Progenitor cell of endocrine pancreas (in vitro differentiated cells): Measurements from ENCODE around the gene NEK9. TPM values are rescaled to one million over a fixed set of nuclear protein-coding genes. Genes with fewer than 3 reads are reported as not detected.

Experiments used
- DNase-seq: peaks from one replicate; pipeline ENCODE4 v3.0.0; 2021; ENCODE audit warnings: low spot score; ENCODE audit not compliant: unreplicated experiment
- H3K27ac Mint-ChIP-seq: 2 replicates; pipeline ENCODE4 v1.8.0; 2021; ENCODE audit warnings: mild to moderate bottlenecking, moderate library complexity, mixed read lengths
- H3K27me3 Mint-ChIP-seq: 2 replicates; pipeline ENCODE4 v1.8.0; 2021; ENCODE audit warnings: mixed read lengths
- H3K36me3 Mint-ChIP-seq: 2 replicates; pipeline ENCODE4 v1.8.0; 2022; ENCODE audit warnings: mixed read lengths; ENCODE audit not compliant: insufficient read depth
- H3K4me1 Mint-ChIP-seq: 2 replicates; pipeline ENCODE4 v1.8.0; 2021; ENCODE audit warnings: low read depth, mixed read lengths
- H3K4me3 Mint-ChIP-seq: 2 replicates; pipeline ENCODE4 v1.8.0; 2021; ENCODE audit warnings: low read depth, mild to moderate bottlenecking, moderate library complexity, mixed read lengths
- H3K9me3 Mint-ChIP-seq: 2 replicates; pipeline ENCODE4 v1.8.0; 2021; ENCODE audit warnings: low read depth, mixed read lengths
- total RNA-seq: library from RNA; stranded (reverse); gene quantifications from 2 replicates; pipeline ENCODE4 v1.2.1, GENCODE V29; 2021
- TF ChIP-seq, protein P1 (sequence below): fragments of 200-600 bp; sonication (generic); IDR thresholded peaks from one replicate; pipeline ENCODE4 v1.5.0; 2021; ENCODE audit warnings: antibody characterized with exemption, mild to moderate bottlenecking; ENCODE audit not compliant: unreplicated experiment

The NEK9 gene
- total RNA-seq, 1 donor from 2014 or later = 97.1 TPM

DNA sequence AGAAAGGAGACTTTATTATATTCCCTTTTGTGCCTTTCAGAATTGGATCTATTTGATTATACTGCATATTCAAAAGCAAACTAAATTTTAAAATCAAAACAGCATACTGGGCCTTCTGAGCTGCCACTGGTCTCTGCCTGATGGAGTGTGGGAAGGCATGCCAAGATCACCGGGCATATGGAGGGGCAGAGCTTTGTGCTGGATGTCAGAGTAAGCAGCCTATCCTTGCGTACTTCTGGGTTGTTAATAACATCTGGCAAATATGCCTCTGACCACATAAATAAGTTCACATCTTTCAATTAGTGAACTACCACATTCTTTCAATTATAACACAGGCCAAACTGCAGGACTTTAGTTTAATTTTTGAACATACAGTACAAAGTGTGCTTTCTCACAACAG is 93.9 kb downstream of the NEK9 start:
- Mint-ChIP-seq H3K4me3 (no peak overlapping the region), H3K27me3 (no peaks in the 10 kb centered on the region), H3K36me3 (peaks cover 26% of the 10 kb centered on the region), H3K4me1 (no peaks in the 10 kb centered on the region), H3K27ac (peak overlapping the region; percentile 10), H3K9me3 (no peaks in the 10 kb centered on the region)
- TF ChIP-seq, protein P1, sequence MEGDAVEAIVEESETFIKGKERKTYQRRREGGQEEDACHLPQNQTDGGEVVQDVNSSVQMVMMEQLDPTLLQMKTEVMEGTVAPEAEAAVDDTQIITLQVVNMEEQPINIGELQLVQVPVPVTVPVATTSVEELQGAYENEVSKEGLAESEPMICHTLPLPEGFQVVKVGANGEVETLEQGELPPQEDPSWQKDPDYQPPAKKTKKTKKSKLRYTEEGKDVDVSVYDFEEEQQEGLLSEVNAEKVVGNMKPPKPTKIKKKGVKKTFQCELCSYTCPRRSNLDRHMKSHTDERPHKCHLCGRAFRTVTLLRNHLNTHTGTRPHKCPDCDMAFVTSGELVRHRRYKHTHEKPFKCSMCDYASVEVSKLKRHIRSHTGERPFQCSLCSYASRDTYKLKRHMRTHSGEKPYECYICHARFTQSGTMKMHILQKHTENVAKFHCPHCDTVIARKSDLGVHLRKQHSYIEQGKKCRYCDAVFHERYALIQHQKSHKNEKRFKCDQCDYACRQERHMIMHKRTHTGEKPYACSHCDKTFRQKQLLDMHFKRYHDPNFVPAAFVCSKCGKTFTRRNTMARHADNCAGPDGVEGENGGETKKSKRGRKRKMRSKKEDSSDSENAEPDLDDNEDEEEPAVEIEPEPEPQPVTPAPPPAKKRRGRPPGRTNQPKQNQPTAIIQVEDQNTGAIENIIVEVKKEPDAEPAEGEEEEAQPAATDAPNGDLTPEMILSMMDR = no peak
- DNase-seq = no peak

DNA sequence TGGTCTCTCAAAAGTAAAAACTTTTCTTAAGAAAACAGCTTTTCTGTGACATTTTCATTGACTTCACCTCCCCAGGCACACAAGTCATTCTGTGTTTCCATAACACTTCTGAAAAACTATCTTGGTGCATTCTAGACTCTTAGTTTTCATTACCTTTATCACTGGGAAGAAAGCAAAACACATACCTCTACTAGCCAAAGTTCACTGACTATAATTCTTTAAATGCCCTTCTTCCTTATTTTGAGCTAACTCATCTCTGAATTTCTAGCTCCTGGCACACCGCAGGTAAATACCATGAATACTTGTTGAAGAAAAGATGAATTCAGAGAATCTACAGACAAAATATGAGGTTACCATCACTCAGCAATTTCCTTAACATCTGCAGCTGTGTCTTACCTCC is 96.7 kb downstream of the NEK9 start:
- TF ChIP-seq, protein P1 = no peak
- no peaks in the 10 kb centered on the region for H3K4me1 Mint-ChIP-seq
- H3K4me3 Mint-ChIP-seq = no peak overlapping the region
- peaks cover 17% of the 10 kb centered on the region for H3K36me3 Mint-ChIP-seq
- H3K27me3 Mint-ChIP-seq = no peaks in the 10 kb centered on the region
- no peaks in the 10 kb centered on the region for H3K9me3 Mint-ChIP-seq
- no peak overlapping the region for H3K27ac Mint-ChIP-seq
- DNase-seq = no peak

Other genes with a start within 250 kb of the NEK9 start
- gene DLST, start 245.1 kb downstream of the NEK9 start, total RNA-seq = 89.1 and 97.8 TPM in 2 replicates
- gene RPS6KL1, start 203.8 kb downstream of the NEK9 start, total RNA-seq = 3.5 and 5.4 TPM in 2 replicates
- gene PGF, start 171.5 kb downstream of the NEK9 start, total RNA-seq = 3.5 and 8.2 TPM in 2 replicates
- 36.1 and 36.7 TPM in 2 replicates for gene EIF2B2, start 124.1 kb downstream of the NEK9 start, total RNA-seq
- gene MLH3, start 75.6 kb downstream of the NEK9 start, total RNA-seq = 30.8 TPM in 2 replicates
- gene ACYP1, start 63.0 kb downstream of the NEK9 start, total RNA-seq = 19.9 and 21.2 TPM in 2 replicates
- gene ZC2HC1C, start 57.4 kb downstream of the NEK9 start, total RNA-seq = 4.8 and 7.5 TPM in 2 replicates
- gene TMED10, start 49.6 kb upstream of the NEK9 start, total RNA-seq = 282 and 288 TPM in 2 replicates
- gene FOS, start 151.8 kb upstream of the NEK9 start, total RNA-seq = 73.7 and 88.8 TPM in 2 replicates